ENCODE data around the gene NFAM1.

DNA sequence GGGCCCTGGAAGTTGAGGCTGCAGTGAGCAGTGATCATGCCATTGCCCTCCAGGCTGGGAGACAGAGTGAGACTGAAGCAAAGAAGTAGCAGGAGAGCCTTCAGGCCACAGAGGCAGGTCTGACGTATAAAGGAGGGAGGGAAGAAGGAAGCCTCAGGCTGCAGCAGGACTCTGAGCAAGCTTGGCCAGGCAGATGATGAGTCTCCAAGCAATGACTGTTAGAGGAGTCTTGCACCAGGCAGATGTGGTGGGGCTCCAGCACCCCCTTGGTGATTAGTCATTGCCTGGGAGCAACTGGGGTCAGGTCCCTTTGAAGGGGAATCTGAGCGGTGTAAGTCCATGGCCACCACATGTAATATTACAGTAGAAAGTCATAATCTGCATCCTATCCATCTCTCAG, 36.6 kb upstream of the NFAM1 start:
- TF ChIP-seq CTCF (IDR thresholded peaks at IDR 0.05 in 2 of 3, conservative IDR thresholded peaks at IDR 0.05 in 1 of 3; ENCODE audit: borderline replicate concordance in 1 of 3, insufficient read depth in 1 of 3, low read depth in 2 of 3, low read length in 2 of 3) = no peak
- no peak for TF ChIP-seq POLR2A (IDR thresholded peaks at IDR 0.05; ENCODE audit: borderline replicate concordance, extremely low read depth, insufficient read depth, insufficient read length)
- TF ChIP-seq RAD21 (IDR thresholded peaks at IDR 0.05; ENCODE audit: low read depth) = no peak
